ENCODE data around the gene FLT4.

Gene FLT4

GRCh38 chr5:180593446-180594206 lies 55.8 kb downstream of the FLT4 start:
- H3K36me3 Mint-ChIP-seq (ENCODE audit: low read depth): no peaks in the 10 kb centered on the region
- H3K27me3 Mint-ChIP-seq: peaks cover 38% of the 10 kb centered on the region
- H3K27ac Mint-ChIP-seq: no peak overlapping the region
- peaks cover 9% of the 10 kb centered on the region for H3K4me1 Mint-ChIP-seq (ENCODE audit: low read depth)
- no peaks in the 10 kb centered on the region for H3K9me3 Mint-ChIP-seq
- DNase-seq: no peak
- no peak overlapping the region for H3K4me3 Mint-ChIP-seq

- no peak overlapping the region for H3K4me3 Mint-ChIP-seq
- no peak for DNase-seq
- no peak overlapping the region for H3K27ac Mint-ChIP-seq
- H3K9me3 Mint-ChIP-seq: no peaks in the 10 kb centered on the region
- peaks cover 9% of the 10 kb centered on the region for H3K4me1 Mint-ChIP-seq (ENCODE audit: low read depth)
- peaks cover 48% of the 10 kb centered on the region for H3K27me3 Mint-ChIP-seq
- no peaks in the 10 kb centered on the region for H3K36me3 Mint-ChIP-seq (ENCODE audit: low read depth)
Observed at GRCh38 chr5:180592176-180592575, 57.2 kb downstream of the FLT4 start.

GRCh38 chr5:180591311-180591887 lies 58.0 kb downstream of the FLT4 start, which contains the start of gene SCGB3A1:
Gene SCGB3A1 (minus strand): TSS chr5:180591499. CDS start chr5:180591462, 37 bp downstream.
- Mint-ChIP-seq H3K36me3 (ENCODE audit: low read depth) (no peaks in the 10 kb centered on the region), H3K27me3 (peaks cover 48% of the 10 kb centered on the region), H3K27ac (no peak within 1 kb of the TSS), H3K9me3 (no peaks in the 10 kb centered on the region), H3K4me3 (no peak within 1 kb of the TSS), H3K4me1 (ENCODE audit: low read depth) (peaks cover 9% of the 10 kb centered on the region)
- DNase-seq: no peak

GRCh38 chr5:180590543-180591310 lies 58.7 kb downstream of the FLT4 start:
- H3K9me3 Mint-ChIP-seq: no peaks in the 10 kb centered on the region
- H3K36me3 Mint-ChIP-seq (ENCODE audit: low read depth): no peaks in the 10 kb centered on the region
- peaks cover 9% of the 10 kb centered on the region for H3K4me1 Mint-ChIP-seq (ENCODE audit: low read depth)
- H3K27me3 Mint-ChIP-seq: peaks cover 50% of the 10 kb centered on the region
- no peak overlapping the region for H3K4me3 Mint-ChIP-seq
- H3K27ac Mint-ChIP-seq: no peak overlapping the region
- DNase-seq: no peak

GRCh38 chr5:180589771-180590542 lies 59.4 kb downstream of the FLT4 start:
- Mint-ChIP-seq H3K4me1 (ENCODE audit: low read depth) (peaks cover 9% of the 10 kb centered on the region), H3K27ac (no peak overlapping the region), H3K36me3 (ENCODE audit: low read depth) (no peaks in the 10 kb centered on the region), H3K4me3 (no peak overlapping the region), H3K9me3 (no peaks in the 10 kb centered on the region), H3K27me3 (peaks cover 54% of the 10 kb centered on the region)
- DNase-seq: no peak

- no peaks in the 10 kb centered on the region for H3K9me3 Mint-ChIP-seq
- no peak for DNase-seq
- H3K4me3 Mint-ChIP-seq: no peak overlapping the region
- no peaks in the 10 kb centered on the region for H3K36me3 Mint-ChIP-seq (ENCODE audit: low read depth)
- H3K27ac Mint-ChIP-seq: no peak overlapping the region
- peaks cover 5% of the 10 kb centered on the region for H3K4me1 Mint-ChIP-seq (ENCODE audit: low read depth)
- H3K27me3 Mint-ChIP-seq: peaks cover 31% of the 10 kb centered on the region
Observed at GRCh38 chr5:180586870-180587269, 62.5 kb downstream of the FLT4 start.

- H3K9me3 Mint-ChIP-seq: no peaks in the 10 kb centered on the region
- peaks cover 30% of the 10 kb centered on the region for H3K27me3 Mint-ChIP-seq
- no peak overlapping the region for H3K4me3 Mint-ChIP-seq
- peaks cover 5% of the 10 kb centered on the region for H3K4me1 Mint-ChIP-seq (ENCODE audit: low read depth)
- no peak for DNase-seq
- no peak overlapping the region for H3K27ac Mint-ChIP-seq
- H3K36me3 Mint-ChIP-seq (ENCODE audit: low read depth): no peaks in the 10 kb centered on the region
Observed at GRCh38 chr5:180586204-180586603, 63.2 kb downstream of the FLT4 start.

GRCh38 chr5:180583738-180584137 lies 65.7 kb downstream of the FLT4 start:
- Mint-ChIP-seq H3K4me3 (no peak overlapping the region), H3K27me3 (peaks cover 17% of the 10 kb centered on the region), H3K4me1 (ENCODE audit: low read depth) (no peaks in the 10 kb centered on the region), H3K27ac (no peak overlapping the region), H3K9me3 (no peaks in the 10 kb centered on the region), H3K36me3 (ENCODE audit: low read depth) (no peaks in the 10 kb centered on the region)
- DNase-seq: no peak

- H3K27me3 Mint-ChIP-seq: peaks cover 3% of the 10 kb centered on the region
- H3K36me3 Mint-ChIP-seq (ENCODE audit: low read depth): peaks cover 29% of the 10 kb centered on the region
- no peaks in the 10 kb centered on the region for H3K9me3 Mint-ChIP-seq
- no peak overlapping the region for H3K4me3 Mint-ChIP-seq
- H3K27ac Mint-ChIP-seq: no peak overlapping the region
- no peak for DNase-seq
- H3K4me1 Mint-ChIP-seq (ENCODE audit: low read depth): peaks cover 11% of the 10 kb centered on the region
Observed at GRCh38 chr5:180580681-180581080, 68.7 kb downstream of the FLT4 start.

GRCh38 chr5:180575571-180575970 lies 73.8 kb downstream of the FLT4 start:
- Mint-ChIP-seq H3K4me1 (ENCODE audit: low read depth) (peaks cover 17% of the 10 kb centered on the region), H3K9me3 (no peaks in the 10 kb centered on the region), H3K4me3 (no peak overlapping the region), H3K36me3 (ENCODE audit: low read depth) (peaks cover 76% of the 10 kb centered on the region), H3K27me3 (no peaks in the 10 kb centered on the region), H3K27ac (peak overlapping the region; percentile 81)
- DNase-seq: no peak

GRCh38 chr5:180568914-180569313 lies 80.5 kb downstream of the FLT4 start:
- DNase-seq: no peak
- no peaks in the 10 kb centered on the region for H3K9me3 Mint-ChIP-seq
- peak overlapping the region; percentile 69 for H3K27ac Mint-ChIP-seq
- peak overlapping the region; percentile 18 for H3K4me3 Mint-ChIP-seq
- peaks cover 91% of the 10 kb centered on the region for H3K36me3 Mint-ChIP-seq (ENCODE audit: low read depth)
- no peaks in the 10 kb centered on the region for H3K27me3 Mint-ChIP-seq
- peaks cover 22% of the 10 kb centered on the region for H3K4me1 Mint-ChIP-seq (ENCODE audit: low read depth)

- no peak overlapping the region for H3K4me3 Mint-ChIP-seq
- H3K4me1 Mint-ChIP-seq (ENCODE audit: low read depth): peaks cover 56% of the 10 kb centered on the region
- H3K27me3 Mint-ChIP-seq: no peaks in the 10 kb centered on the region
- peak overlapping the region; percentile 18 for H3K27ac Mint-ChIP-seq
- no peaks in the 10 kb centered on the region for H3K9me3 Mint-ChIP-seq
- H3K36me3 Mint-ChIP-seq (ENCODE audit: low read depth): peaks cover 88% of the 10 kb centered on the region
- DNase-seq: no peak
Observed at GRCh38 chr5:180563994-180564393, 85.4 kb downstream of the FLT4 start.

GRCh38 chr5:180558232-180558631 lies 91.2 kb downstream of the FLT4 start:
- Mint-ChIP-seq H3K27ac (peak overlapping the region; percentile 34), H3K4me3 (no peak overlapping the region), H3K4me1 (ENCODE audit: low read depth) (peaks cover 54% of the 10 kb centered on the region), H3K27me3 (no peaks in the 10 kb centered on the region), H3K36me3 (ENCODE audit: low read depth) (peaks cover 90% of the 10 kb centered on the region), H3K9me3 (no peaks in the 10 kb centered on the region)
- no peak for DNase-seq

- DNase-seq: no peak
- H3K4me3 Mint-ChIP-seq: no peak overlapping the region
- peaks cover 48% of the 10 kb centered on the region for H3K4me1 Mint-ChIP-seq (ENCODE audit: low read depth)
- H3K27ac Mint-ChIP-seq: peak overlapping the region; percentile 34
- H3K36me3 Mint-ChIP-seq (ENCODE audit: low read depth): peaks cover 92% of the 10 kb centered on the region
- no peaks in the 10 kb centered on the region for H3K27me3 Mint-ChIP-seq
- H3K9me3 Mint-ChIP-seq: no peaks in the 10 kb centered on the region
Observed at GRCh38 chr5:180557217-180557809, 92.1 kb downstream of the FLT4 start.

Measured in activated T-cell treated with anti-CD3 and anti-CD28 coated beads, Interleukin-2, amount 50 U/mL, for 24 hours (primary cell).